GM21447 (cell line): ENCODE results near the gene ABCA7.
A peak's percentile ranks its signal among the peaks of the same experiment; 100 is the strongest.
"Not testable (repeated sequence)": the region's sequence is repeated elsewhere in the genome, so short reads cannot be mapped to it uniquely, and the experiment has no call there.

ENCODE experiments used
- ATAC-seq: cut with Tn5 transposase; IDR thresholded peaks from one replicate; pipeline ENCODE4 v1.9.1; 2021; ENCODE audit not compliant: unreplicated experiment

ABCA7 gene

DNA sequence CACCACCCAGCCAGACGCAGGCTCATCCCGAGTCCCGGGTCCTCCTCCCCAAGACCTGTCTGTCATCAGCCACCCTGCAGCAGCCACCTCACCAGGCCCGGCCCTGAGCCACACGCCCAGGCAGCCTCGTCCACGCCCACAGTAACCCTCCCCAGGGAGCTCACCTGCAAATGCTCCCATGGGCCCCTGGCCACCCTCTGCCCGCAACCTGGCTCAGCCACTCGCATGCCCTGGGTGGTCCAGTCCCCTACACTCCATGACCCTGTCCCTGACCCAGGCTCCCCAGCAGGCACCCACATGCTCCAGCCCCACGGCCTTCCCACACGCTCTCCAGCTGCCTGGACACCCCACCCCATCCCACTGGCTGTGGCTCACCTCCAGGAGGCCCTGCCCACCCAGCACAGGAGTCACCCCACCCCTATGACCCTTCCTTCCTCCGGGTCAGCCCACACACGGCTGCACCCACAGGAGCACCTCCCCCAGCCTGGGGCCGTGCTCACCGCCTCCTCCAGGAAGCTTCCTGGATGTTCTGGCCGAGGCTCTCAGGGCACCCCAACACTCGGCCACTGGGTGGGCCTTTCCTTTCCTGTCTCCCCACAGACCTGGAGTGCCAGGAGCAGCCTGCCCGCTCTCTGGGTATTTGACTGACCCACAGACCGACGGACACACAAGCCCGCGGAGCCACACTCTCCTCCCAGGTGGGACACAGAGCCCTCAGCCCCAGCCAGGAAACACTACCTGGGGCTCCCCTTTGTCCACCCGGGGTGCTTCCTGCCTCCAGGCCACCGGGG lies 22.6 kb upstream of the ABCA7 start:
- no peak for ATAC-seq

DNA sequence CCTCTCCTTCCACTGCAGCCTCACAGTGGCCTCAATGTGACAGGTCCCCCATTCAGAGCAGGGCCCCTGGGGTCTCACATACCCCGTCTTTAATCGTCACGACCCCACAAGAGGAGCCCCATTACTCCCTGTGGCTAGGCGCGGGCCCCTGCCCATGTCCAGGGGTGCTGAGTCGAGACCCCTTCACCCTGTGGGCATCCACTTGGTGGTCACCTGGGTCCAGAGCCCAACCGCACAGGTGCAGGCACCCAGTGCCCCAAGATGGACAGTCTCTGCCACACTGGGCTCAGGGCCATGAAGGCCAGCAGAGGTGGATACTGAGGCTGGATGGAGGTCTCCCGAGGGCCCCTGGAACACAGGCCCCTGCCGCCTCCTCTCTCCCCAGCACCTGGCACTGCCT lies 22.0 kb upstream of the ABCA7 start:
- ATAC-seq, result no peak

DNA sequence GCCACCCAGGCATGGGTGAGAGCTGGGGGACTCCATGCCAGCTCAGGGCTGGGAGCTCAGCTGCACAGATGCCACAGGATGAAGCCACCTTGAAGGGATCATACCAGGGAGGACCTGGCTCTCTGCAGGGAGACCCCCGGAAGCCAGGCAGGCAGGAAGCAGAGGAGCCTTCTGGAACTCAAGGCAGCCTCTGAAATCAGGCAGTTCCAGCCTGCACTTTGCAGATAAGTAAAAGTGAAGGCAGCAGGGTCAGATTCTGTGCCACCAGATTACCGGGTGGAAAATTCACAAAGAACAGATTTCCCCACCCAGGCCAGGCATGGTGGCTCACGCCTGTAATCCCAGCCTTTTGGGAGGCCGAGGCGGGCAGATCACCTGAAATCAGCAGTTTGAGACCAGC lies 21.5 kb upstream of the ABCA7 start:
- no peak for ATAC-seq

DNA sequence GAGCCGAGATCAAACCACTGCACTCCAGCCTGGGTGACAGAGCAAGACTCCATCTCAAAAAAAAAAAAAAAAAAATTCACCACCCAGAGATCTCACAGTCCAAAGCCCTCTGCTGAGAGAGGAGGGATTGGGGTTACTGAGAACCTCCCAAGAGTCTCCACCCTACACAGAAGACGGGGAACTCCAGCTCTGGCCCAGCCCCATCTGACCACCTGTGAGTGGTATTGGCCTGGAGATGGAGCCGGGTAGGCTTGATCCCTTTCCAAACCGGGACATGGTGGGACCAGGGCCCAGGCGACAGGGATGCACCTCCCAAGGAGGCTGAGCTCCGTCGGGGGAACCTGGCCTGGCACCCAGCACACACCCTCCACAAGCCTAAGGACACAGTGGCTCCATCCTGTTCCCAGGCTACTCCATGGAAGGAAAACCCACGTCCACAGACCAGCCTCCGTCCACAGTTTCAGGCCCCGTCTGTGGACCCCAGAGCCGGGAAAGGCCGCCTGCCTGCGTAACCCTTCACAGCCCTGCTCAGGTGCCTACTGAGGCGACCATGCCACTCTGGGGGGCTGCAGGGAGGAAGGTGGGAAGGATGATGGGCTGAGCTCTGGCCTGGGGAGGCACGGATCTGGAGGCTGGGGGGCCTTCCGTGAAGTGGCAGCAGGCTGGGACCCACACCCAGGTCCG lies 20.8 kb upstream of the ABCA7 start:
- ATAC-seq, result no peak

DNA sequence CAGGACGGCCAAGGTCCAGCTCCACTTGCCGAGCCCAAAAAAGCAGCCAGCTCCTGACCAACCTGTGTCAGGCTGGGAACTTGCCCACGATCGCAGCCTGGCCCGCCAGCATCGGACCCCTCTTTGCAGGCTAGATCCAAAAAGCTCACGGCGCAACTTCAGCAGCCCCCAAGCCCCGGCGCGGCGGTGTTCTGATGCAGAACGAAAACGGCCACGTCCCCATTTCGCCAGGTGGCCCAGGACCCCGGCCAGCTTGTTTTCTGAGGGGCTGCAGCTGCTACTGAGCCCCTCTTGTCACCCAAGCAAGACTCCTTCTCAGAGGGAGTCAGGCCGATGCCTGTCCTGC lies 20.3 kb upstream of the ABCA7 start:
- ATAC-seq, result no peak

DNA sequence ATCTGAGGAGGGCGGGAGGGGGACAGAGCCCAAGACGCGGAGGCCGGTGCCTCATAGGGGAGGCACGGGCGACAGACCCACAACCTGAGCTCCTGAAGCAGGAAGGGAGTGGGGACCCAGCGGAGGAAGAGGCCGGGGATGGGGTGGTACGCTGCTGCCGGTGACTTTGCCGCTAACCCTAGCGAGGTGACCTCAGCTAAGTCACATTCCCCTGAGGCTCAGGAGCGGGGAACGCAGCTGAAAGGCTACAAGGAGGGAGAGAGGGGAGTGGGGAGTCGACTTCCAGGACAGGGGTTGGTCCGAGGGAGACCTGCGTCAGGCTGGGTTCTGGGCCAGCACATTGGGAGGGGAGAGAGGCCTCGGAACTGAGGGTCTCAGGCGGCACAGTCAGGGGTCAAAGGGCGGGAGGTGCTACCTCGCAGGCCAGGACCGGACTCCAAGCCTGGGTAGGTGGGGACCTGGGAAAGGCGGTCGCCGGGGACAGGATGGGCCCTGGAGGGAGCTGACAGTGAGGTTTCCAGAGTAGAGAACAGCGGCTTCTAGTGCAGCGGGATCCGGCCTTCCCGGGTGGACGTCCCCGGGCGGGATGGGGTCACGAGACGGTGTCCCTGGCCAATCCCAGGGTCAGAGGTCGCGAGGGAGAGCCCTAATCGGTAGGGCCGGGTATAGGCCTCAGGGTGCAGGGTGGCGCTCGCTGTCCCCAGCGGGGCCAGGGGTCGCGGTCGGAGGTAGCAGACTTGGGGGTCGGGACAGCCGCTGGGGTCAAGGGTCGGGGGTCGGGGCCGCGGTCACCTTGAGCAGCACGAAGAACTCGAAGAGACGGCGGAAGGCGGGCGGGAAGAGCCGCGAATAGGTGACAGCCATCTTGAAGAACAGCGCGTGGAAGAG lies 19.7 kb upstream of the ABCA7 start:
- no peak for ATAC-seq

DNA sequence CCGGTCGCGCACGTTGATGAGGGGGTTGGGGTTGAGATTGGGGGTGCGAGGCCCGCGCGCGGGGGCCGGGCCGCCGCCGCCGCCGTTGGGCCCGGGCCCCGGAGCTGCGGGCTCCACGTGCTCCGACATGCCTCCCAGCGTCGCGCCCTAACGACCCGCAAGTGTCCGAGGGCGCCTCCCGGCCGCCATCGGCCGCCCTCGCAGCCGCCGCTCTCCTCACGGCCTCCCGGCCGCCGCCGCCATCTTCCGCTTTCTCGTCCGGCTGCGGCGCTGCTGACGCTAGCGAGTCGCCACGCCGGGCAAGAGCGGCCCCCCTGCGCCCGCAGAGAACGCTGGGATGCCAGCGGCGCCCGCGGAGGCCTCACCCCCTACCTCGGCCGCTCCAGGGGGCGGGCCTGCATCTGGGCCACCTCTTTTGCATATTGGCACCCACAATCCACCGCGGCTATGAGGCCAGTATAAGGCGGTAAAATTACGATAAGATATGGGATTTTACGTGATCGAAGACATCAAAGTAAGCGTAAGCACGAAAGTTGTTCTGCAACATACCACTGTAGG lies 19.0 kb upstream of the ABCA7 start, which contains the start of gene TMEM259:
Gene TMEM259 (minus strand): TSS at position 256 of the 558 bp plus-strand sequence. CDS start 127 bp downstream, at position 129.
- ATAC-seq, result peak; percentile 70

DNA sequence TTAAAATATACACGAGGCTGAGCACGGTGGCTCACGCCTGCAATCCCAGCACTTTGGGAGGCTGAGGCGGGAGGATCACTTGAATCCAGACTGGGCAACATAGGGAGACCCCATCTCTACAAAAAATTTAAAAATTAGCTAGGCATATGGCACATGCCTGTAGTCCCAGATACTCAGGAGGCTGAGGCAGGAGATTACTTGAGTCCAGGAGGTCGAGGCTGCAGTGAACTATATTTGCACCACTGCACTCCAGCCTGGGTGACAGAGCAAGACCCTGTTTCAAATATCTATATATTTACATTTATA lies 16.1 kb upstream of the ABCA7 start:
- ATAC-seq, result not testable (repeated sequence)

DNA sequence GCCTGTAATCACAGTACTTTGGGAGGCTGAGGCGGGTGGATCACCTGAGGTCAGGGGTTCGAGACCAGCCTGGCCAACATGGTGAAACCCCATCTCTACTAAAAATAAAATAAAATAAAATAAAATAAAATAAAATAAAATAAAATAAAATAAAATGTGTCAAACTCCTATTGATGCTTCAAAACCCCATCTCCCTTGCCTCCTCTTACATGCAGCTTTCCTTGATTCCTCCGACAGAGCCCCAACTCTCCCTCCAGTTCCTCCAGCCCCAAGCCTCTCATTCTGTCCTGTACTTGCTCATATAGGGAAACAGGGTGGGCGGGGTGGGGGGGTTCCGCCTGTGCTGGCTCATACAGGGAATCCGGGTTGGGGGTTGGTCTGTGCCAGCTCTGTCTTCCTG lies 14.8 kb upstream of the ABCA7 start:
- ATAC-seq, result not testable (repeated sequence)

DNA sequence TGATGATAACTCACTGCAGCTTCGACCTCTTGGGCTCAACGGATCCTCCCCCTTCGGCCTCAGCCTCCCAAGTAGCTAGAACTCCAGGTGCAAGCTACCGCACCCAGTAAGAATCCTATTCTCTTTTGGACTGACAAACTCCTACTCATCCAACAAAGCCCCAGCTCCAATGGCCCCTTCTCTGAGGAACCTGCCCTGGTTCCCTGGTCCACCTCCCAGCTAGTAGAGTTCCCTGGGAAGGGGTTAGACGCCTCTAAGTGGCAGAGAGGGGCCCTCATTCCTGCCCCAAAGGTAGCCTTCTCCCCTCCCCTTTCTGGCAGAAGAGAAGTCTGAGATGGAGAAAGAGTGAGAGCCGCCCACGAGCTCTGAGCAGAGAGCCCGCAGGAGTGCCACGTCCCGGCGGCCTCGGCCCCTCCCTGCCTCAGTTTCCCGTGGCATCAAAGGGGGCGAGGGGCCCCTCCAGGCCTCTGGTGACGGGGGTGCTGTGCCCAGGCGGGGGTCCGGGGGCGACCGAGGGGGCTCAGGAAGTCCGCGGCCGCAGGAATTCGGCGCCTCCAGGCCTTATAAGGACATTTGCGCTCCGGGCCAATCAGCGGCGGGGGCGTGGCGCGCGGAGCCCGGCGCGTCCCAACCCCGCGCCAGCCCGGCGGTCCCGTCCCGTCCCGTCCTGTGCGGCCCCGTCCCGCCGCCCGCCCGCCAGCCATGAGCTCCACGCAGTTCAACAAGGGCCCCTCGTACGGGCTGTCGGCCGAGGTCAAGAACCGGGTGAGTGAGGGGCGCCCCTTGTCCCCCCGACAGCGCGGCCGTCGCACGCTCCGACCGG lies 13.7 kb upstream of the ABCA7 start, which contains the start of gene CNN2:
Gene CNN2 (plus strand): TSS at position 649 of the 823 bp plus-strand sequence. CDS start 54 bp downstream, at position 703.
- peak; percentile 42 for ATAC-seq

DNA sequence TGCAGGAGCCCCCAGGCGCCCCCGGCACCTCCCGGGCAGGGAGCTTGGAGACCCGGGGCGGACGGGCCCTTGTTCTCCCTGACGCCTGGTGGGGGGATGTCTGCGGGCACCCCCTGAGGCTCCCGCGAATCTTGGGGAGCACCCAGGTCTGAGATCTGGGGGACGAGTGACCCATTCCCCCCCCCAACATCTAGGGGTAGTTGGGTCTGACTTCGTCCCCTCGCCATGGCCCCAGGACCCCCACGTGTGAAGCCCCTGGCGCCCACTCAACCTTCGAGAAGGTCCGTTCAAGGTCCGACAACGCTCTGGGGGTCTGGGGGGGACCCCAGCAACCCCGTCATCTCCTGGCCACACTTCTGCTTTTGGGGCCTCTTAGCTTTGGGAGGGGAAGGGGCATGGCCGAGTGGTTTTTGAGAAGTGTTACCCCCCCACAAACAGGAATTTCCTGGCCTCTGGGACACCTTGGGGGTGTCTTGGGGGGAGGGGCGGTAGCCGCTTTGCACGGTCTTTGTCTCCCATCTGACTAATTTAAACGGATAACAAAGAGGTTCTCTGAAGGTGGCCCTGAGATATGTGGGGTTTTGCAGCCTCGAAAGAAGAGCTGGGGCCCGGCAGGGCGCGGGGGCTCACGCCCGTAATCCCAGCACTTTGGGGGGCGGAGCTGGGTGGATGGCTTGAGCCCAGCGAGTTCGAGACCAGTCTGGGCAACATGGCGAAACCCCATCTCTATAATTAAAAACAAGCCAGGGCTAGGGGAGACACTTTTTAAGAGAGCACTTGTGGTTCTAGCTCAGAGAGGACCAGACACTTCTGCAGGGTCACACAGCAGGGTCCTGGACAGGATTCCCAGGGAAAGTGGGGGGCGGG lies 12.9 kb upstream of the ABCA7 start:
- no peak for ATAC-seq

DNA sequence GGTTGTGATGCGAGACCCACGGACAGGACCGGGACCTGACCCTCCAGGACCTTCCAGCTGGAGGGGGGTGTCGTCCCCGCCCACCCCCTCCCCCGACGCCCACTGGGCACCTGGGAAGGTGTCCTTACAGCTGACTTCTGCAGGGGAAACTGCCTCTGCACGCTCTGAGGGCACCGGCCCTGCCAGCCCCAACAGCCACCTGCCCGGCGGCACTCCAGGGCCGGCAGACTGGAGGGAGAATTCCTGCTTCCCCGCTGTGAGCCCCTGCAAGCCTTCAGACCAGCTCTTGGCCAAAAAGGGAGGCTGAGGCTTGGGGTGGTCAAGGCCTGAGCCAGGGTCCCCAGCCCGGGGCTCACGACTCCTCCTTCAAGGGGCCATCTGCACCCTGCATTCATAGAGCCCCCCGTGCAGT lies 12.3 kb upstream of the ABCA7 start:
- ATAC-seq, result no peak

DNA sequence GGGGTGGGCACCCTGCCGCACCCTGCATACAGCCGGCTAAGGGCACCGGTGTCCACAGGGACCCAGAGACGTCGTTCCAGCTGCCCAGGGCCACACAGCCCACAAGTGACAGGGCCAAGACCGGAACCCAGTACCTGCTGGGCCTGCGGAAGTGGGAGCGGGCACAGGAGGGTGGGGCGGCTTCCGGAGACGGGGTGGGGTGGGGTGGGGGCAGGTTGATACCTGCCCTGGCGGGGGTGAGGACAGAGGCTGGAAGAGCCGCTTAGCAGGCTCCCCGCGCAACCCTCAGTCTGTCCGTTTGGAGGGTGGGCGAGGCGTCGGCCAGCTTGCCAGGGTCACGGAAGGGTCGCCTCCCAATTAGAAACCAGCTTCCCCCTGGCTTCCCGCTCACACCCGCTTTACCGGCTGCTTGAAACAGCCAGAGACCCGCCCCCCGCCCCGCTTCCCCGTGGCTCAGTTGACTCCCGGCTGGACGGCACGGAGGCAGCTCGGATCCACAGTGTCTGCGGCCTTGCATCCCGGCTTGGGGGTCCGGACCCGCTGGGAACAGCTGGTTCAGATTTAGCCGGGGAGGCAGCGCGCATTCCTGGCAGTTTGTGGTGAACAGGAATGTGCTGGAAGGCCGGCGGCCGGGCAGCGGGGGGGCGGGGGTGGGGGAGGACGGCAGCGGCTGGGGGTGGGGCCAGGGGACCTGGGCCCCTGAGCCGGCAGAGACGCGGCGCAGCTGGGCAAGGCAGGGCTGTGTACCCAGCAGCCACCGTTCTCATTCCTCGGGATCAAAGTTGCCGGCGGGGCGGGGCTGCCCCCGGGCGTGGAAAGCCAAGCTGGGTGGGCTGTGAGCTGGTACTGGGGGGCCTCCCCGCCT lies 11.6 kb upstream of the ABCA7 start:
- no peak for ATAC-seq

DNA sequence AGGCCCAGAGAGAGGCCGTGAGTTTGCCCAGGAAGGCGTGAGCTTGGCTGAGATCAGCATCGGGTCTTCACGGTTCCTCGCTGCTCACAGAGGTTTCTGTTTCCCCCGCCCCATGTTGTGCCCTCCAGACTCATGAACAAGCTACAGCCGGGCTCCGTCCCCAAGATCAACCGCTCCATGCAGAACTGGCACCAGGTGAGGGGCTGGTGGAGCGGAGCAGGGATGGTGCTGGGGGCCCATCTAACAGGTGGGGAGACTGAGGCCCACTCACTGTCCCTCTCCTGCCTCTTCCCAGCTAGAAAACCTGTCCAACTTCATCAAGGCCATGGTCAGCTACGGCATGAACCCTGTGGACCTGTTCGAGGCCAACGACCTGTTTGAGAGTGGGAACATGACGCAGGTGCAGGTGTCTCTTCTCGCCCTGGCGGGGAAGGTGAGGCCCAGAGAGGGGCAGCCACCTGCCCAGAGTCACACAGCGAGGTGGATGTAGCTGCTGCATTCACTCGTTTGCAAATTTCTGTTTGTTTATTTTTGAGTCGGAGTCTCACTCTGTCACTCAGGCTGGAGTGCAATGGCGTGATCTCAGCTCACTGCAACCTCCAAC lies 7.5 kb upstream of the ABCA7 start:
- no peak for ATAC-seq

DNA sequence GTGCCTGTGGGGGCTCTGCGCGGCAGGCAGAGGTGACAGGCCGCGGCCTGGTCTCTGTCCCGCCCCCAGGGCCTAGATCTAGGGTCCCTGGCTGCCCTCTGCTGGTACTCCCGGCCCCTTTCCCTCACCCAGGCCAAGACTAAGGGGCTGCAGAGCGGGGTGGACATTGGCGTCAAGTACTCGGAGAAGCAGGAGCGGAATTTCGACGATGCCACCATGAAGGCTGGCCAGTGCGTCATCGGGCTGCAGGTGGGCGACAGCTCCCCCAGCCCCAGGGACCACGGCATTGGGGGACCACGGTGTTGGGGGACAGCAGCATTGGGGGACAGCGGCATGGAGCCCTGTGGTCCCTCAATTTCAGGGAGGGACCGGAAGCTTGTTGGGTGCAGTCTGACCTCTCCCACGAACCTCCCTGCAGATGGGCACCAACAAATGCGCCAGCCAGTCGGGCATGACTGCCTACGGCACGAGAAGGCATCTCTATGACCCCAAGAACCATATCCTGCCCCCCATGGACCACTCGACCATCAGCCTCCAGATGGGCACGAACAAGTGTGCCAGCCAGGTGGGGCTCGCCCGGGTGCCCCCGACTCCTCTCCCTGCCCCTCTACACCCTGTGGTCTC lies 3.8 kb upstream of the ABCA7 start:
- ATAC-seq, result no peak

DNA sequence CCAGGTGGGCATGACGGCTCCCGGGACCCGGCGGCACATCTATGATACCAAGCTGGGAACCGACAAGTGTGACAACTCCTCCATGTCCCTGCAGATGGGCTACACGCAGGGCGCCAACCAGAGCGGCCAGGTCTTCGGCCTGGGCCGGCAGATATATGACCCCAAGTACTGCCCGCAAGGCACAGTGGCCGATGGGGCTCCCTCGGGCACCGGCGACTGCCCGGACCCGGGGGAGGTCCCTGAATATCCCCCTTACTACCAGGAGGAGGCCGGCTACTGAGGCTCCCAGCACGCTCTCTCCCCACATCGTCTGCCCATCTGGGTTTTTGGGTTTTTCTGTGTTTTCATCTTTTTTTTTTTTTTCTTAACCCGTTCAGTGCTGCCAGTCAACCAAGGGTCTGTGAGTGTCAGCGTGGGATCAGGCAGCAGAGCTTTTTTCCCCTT lies 2.3 kb upstream of the ABCA7 start:
- peak; percentile 0 for ATAC-seq

DNA sequence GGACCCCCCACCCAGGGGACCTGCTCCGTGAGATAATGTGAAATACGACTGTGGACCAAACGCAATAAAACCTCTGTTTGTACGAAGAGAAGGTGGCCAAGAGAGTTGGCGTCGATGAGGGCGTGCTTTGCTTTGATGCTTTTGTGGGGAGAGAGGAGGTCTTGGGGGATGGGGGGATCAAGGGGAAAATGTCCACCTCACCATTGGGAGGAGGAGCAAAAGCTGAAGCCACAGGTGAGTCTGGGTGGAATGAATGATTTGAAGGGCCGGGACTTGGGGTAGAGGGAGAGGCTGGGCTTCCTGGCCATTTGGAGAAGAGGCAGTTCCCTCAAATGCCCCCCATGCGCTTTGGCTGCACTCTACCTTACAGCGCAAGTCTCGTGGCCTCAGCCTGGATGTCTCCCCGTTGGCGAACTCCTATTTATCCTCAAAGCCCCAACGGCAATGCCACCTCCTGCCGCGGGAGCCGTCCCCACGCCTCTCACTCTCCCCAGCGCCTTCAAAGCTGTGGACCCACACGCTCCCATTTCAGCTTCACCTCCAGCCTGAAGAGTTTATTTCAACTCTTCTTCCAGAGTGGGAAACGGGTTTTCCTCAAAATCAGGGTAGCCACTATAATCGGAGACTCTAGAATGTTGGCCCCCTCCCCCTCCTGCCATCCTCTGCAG lies 795 bp upstream of the ABCA7 start:
- ATAC-seq, result no peak
